Measurements from ENCODE around the gene KCNJ12.

- TF ChIP-seq CTCF (IDR thresholded peaks at IDR 0.05) (no peak), POLR2A (IDR thresholded peaks at IDR 0.05) (no peak)
Observed at GRCh38 chr17:21352981-21353265, 23.2 kb upstream of the KCNJ12 start.
